ENCODE data around the gene HTRA2.
"Not testable (repeated sequence)": the region's sequence is repeated elsewhere in the genome, so short reads cannot be mapped to it uniquely, and the experiment has no call there.

DNA sequence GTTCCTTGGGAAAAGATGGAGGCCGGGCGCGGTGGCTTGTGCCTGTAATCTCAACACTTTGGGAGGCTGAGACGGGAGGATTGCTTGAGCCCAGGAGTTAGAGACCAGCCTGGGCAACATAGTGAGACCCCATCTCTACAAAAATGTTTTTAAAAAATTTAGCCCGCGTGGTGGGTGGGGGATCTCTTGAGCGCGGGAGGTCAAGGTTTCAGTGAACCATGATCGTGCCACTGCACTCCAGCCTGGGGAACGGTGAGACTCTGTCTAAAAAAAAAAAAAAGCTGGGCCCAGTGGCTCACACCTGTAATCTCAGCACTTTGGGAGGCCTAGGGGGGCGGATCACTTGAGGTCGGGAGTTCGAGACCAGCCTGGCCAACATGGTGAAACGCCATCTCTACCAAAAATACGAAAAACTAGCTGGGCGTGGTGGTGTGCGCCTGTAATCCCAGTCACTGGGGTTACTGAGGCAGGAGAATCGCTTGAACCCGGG, 46.0 kb upstream of the HTRA2 start:
- not testable (repeated sequence) for TF ChIP-seq POLR2AphosphoS5 (IDR thresholded peaks at IDR 0.05; ENCODE audit: borderline replicate concordance, low read depth, low read length); EZH2 (IDR thresholded peaks at IDR 0.05); FOXP2 (optimal IDR thresholded peaks at IDR 0.05; ENCODE audit: control extremely low read depth, extremely low read length, insufficient read depth)

Measured in SK-N-MC (cell line).